Vagina (tissue), 2 donors: Measurements from ENCODE around the gene MADCAM1.
"Not testable (repeated sequence)": the region's sequence is repeated elsewhere in the genome, so short reads cannot be mapped to it uniquely, and the experiment has no call there.

ENCODE experiments used
- POLR2AphosphoS5 ChIP-seq, 2 donors: sonication (generic); formaldehyde crosslinking; IDR thresholded peaks; one replicate each; pipeline ENCODE4 v1.9.0; 2017; ENCODE audit warnings: antibody characterized with exemption in 2 of 2, mild to moderate bottlenecking in 2 of 2, low read depth in 1 of 2; ENCODE audit not compliant: insufficient read depth in 1 of 2
- TF ChIP-seq, protein P1 (sequence below), 3 experiments: fragments of 450-650 bp in 2 of 3; fragments of 200-600 bp in 1 of 3; sonication (generic) in 1 of 3; IDR thresholded peaks; one replicate each; pipeline ENCODE4 v1.5.1; 2017 to 2019; ENCODE audit warnings: antibody characterized with exemption in 3 of 3, mild to moderate bottlenecking in 2 of 3, moderate library complexity in 2 of 3

DNA sequence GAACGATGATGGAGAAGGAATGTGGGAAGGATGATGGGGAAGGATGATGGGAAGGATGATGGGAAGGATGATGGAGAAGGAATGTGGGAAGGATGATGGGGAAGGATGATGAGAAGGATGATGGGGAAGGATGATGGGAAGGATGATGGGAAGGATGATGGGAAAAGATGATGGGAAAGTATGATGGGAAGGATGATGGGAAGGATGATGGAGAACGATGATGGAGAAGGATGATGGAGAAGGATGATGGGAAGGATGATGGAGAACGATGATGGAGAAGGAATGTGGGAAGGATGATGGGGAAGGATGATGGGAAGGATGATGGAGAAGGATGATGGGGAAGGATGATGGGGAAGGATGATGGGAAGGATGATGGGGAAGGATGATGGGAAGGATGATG is 15.2 kb upstream of the MADCAM1 start:
- TF ChIP-seq, protein P1, sequence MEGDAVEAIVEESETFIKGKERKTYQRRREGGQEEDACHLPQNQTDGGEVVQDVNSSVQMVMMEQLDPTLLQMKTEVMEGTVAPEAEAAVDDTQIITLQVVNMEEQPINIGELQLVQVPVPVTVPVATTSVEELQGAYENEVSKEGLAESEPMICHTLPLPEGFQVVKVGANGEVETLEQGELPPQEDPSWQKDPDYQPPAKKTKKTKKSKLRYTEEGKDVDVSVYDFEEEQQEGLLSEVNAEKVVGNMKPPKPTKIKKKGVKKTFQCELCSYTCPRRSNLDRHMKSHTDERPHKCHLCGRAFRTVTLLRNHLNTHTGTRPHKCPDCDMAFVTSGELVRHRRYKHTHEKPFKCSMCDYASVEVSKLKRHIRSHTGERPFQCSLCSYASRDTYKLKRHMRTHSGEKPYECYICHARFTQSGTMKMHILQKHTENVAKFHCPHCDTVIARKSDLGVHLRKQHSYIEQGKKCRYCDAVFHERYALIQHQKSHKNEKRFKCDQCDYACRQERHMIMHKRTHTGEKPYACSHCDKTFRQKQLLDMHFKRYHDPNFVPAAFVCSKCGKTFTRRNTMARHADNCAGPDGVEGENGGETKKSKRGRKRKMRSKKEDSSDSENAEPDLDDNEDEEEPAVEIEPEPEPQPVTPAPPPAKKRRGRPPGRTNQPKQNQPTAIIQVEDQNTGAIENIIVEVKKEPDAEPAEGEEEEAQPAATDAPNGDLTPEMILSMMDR (IDR thresholded peaks at IDR 0.05), result not testable (repeated sequence)
- TF ChIP-seq POLR2AphosphoS5 (IDR thresholded peaks at IDR 0.05; ENCODE audit: insufficient read depth in 1 of 2, low read depth in 1 of 2), result not testable (repeated sequence)
